HG02852 (cell line): Measurements from ENCODE around the gene STRIP1.
"Not testable (repeated sequence)": the region's sequence is repeated elsewhere in the genome, so short reads cannot be mapped to it uniquely, and the experiment has no call there.

Experiments used
- ATAC-seq: cut with Tn5 transposase; IDR thresholded peaks from one replicate; pipeline ENCODE4 v1.9.1; 2021; ENCODE audit warnings: mild to moderate bottlenecking, moderate library complexity; ENCODE audit not compliant: unreplicated experiment

STRIP1 gene

DNA sequence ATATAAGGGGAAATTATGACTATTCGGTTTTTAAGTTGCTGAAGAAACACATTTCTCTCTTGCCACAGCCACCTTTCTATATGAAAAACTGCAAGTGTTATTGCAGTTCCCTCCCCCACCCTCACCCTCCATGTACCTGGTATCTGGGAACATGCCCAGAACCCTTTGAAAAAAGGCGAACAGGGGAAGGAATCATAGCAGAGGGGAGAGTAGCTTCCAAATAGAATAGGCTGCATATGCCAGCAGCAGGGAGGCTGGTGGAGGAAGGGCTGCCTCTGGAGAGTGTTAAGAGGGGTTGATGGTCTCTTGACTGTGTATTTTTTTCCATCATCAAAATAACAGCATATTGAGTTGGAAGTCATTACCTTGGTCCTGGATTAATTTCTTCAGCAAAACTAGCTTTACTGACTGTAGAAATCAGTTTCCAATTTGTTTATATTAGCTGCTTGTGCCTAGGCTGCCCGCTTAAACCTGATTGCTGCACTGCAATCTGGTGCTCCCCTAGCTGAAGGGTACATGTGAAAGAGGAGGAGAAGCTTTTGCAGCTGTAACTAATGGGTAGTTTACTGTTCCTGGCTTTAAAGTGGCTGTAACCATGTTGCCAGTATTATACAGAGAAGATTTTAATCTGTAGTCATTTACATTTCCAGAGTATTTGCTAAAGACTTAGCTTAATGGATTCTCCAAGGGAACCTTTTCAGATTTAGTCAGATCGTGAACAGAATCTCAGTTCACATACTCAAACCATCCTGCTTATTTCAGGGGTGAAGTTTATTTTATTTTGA lies 27.2 kb upstream of the STRIP1 start:
- no peak for ATAC-seq

DNA sequence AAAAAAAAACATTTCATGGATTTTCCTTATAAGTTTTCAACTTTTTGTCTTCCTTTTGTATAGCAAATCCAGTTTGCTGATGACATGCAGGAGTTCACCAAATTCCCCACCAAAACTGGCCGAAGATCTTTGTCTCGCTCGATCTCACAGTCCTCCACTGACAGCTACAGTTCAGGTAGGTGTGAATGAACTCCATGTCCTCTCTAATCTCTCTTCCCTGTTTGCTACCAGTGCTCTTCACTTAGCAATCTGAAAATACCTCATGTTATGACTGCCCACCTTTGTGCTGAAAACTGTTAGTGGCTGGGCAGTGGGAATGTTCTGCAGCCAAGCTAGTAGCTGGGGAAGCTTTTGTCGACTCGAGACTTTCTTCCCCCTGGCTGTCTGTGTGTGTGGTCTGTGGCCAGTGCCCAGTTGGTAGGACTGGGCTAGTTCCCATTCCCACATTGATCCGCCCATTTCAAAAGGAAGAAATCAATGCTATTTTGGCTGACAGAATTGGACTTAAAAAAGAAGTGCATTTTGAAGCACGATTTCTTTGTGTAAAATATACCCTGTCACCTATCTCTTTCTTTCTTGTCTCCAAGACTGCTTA lies 25.4 kb upstream of the STRIP1 start:
- ATAC-seq: no peak

DNA sequence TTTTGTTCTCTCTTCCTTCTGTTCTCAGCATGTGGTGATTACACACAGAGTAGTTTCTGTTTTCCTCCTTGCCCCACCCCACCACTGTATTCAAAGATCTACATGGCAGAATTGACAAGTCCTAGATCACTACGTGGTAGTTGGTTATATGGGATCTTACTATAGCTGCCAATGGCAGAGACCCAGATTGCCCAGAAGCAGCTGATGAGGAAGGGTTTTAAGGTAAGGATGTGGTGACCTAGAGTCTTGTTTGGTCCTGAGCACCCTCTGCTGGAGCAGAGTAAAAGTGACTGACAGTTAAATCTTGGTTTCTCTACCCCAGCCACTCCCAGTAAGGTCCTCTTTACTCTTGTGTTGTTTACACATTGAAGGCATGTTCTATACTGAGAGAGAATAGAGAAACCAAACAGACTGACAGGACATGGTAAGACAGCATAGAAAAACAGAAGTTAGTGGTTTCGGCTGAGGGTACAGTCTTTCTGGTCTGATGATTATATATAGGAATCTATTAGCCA lies 22.8 kb upstream of the STRIP1 start:
- ATAC-seq: peak; percentile 98

DNA sequence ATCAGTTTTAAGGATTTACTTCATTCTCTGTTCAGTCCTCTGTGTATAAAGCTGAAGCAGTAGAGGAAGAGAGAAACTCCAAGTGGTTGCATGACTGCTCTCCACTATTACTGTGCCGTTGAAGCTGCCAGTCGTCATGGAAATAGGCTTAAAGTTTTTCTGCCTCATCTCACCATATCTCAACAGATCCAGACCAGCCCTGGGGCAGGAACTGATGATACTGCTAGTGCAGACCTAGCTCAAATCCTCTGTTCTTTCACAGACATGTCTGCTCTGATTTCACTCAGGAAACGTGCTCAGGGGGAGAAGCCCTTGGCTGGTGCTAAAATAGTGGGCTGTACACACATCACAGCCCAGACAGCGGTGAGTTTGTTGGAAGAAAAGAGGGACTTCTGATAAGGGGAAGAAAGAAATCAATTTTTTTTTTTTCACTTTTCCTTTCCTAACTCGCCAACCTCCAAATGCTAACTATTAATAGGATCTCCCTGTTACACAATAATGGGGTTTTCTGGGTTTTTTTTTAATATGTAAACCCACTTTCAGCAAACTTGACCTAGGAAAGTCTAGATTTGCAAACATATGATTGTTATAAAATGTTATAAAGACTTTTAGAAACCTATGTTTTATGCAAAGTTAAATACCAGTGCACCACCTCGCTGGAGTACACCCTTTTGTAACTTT lies 22.2 kb upstream of the STRIP1 start:
- peak; percentile 60 for ATAC-seq

DNA sequence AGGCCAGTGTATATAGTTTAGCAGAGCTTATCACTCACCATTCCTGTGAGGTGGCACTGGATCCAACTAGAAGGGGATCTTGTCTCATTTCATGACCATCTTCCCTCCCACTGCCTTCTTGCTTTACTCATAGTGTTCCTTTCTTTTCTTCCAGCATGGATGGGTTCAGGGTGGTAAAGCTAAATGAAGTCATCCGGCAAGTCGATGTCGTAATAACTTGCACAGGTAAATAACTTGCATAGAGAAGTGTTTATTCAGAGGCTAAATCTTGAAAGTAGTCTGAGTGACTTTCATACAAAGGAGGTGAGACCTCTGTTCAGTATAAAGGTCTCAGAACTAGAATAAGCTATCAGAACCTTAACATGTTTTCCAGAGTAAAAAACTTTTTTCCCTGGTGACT lies 16.6 kb upstream of the STRIP1 start:
- no peak for ATAC-seq

DNA sequence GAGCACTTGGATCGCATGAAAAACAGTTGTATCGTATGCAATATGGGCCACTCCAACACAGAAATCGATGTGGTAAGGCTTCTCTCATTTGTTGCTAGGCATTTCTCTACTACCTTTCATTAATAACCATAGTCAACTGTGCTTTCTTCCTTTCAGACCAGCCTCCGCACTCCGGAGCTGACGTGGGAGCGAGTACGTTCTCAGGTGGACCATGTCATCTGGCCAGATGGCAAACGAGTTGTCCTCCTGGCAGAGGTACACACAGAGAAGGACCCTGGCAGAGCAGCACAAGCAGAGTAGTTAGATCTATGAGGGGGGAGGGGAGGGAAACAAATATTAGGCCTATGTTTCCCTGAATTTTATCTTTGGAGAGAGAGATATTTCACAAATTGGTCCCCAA lies 16.0 kb upstream of the STRIP1 start:
- no peak for ATAC-seq

DNA sequence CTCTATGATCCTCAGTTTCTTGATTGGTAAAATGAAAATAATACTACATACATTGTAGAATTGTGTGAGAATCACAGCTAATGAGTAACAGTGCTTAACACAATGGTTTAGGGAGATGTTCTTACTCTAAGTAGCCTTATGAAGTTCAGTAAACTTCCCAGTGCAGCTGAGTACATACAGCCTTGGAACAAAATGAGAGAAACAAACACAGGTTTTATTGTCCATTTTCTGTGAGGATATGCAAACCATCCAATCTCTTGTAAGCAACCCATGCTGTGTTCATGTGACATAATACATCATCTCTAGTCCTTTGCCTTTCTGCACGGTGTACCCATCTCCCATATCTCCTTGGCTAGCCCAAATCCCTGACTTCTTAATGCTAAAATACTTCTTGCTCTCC lies 14.7 kb upstream of the STRIP1 start:
- ATAC-seq: no peak

DNA sequence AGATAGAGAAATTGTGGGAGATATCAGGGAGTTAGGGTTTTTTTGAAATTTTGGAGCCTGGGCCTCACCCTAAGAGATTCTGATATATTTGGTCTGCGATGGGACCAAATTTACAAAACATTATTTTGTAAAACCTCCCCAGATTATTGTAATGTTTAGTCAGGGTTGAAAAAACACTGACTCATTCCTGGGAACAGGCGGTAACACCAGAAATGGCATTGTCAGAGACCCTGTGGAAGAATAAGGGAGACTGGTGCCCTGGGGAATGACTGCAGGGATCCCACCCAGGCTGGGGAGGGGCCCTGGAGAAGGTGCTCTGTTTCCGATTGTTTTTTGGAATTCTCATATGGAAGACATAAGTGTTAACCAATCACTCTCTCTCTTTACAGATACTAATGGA lies 13.1 kb upstream of the STRIP1 start:
- no peak for ATAC-seq

DNA sequence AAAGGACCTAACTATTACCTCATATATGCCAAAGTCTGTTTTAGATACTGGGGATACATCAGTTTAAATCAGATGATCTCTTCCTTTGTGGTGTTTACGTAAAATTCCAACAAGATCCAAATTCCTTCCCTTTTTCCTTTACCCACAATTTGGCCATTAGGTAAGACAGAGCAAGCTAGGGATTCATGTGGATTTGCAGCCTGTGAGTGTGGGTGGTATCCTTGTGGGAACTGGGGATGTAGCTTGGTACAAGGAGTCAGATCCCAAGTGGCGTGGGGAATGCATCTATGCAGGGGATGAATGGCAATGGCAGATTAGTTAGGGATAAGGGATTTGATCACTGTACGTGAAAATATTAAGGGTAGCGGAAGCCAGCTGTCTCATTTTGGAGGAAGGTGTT lies 9.8 kb upstream of the STRIP1 start:
- no peak for ATAC-seq

DNA sequence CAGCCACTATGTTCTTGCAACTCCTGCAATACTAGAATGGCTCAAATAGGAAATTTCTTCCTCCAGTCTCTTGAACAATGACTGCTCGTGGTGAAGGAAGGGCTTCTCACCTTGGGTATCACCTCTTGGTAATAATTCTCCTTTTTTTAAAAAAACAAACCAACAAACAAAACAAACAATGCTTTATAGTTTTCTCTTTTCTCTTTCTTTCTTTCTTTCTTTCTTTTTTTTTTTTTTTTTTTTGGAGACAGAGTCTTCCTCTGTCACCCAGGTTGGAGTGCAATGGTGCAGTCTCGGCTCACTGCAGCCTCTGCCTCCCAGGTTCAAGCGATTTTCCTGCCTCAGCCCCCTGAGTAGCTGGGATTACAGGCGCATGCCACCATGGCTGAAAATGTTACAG lies 3.7 kb upstream of the STRIP1 start:
- ATAC-seq: not testable (repeated sequence)

DNA sequence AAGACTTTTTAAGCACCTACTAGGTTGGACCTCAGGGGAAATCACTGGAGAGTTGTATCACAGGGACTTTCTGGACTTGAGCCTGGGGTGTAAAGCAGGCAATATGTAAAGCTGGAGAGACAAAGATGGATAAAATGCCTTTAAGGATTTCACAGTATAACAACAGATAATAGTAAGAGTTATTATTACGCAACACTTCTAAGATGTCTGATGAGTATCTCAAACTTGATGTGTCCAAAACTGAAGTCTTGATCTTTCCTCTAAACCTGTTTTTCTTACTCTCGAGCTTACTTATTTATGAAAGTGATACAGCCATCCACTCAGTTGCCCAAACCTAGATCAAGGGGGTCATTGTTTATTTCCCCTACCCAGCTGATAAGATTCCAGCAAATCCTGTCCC lies 2.1 kb upstream of the STRIP1 start:
- ATAC-seq: no peak

DNA sequence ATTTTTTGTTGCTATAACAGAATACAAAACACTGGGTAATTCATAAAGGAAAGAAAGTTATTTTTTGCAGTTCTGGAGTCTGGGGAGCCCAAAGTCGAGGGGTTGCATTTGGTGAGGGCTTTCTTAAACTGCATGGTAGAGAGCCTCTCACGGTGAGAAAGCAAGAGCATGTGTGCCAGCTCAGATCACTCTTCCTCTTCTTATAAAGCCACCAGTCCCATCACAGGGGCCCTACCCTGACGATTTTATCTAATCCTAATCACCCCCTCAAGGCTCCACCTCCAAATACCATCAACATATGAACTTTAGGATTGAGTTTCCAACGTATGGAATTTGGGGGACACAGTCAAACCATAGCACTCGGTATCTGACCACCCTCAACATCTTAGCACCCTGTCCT lies 1.0 kb upstream of the STRIP1 start:
- no peak for ATAC-seq

DNA sequence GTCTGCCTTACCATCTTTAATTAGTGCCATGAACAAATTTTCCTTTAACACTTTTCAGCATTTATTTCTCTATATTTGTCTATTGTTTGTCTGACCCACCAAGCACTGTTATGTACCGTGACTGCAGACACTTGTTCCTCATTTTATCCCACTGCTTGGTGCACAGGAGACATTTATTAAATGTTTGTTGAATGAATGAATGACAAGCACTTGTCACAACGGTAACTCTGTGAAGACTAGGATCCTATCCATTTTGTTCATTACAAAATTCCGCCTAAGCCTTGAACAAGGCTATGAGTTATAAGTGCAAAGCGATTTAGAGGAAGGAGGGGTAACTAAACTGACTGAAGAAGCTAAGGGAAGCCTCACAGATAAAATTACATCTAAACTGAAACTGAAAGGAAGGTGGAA lies 379 bp upstream of the STRIP1 start:
- no peak for ATAC-seq

DNA sequence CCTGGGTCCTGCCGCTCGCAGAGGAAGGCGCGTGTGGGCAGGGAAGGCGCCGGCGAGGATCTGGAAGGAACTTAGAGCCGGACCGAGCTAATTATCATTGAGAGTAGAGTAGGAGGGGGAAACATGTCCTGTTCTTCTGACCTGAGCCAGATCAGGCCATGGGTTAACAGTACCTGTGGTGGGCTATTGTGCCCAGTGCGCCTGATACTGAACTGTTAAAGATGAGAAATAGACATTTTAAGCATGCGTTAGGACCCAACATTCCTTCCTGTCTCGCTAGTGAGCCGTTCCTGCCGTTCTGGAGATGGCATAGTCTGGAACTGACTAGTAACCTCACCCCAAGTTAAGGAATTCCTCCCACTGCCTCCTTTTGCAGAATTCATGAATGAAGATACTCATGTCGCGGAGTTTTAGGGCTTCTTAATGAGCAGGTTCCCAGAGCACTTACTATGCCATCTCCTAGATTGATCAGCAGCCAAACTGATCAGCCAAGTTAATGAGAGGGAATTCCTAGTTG lies 870 bp downstream of the STRIP1 start:
- ATAC-seq: no peak

DNA sequence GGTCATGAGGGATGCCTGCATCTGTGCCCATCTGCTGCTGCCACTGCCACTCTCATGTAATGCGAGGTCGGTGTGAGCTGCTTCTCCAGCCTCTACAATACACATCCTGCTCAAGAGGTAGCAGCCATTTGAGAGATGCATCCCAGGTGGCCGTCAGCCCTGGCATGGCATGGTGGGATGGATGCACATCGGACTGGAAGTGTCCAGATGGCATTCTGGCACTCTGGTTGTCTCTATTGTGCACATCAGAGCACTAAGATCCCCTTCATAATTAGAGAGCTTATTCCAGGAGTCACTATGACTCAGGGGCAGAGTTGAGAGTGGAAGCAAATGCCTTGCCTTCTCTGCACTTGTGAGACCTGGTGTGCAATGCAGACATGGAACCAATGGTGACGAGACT lies 3.8 kb downstream of the STRIP1 start:
- ATAC-seq: no peak

DNA sequence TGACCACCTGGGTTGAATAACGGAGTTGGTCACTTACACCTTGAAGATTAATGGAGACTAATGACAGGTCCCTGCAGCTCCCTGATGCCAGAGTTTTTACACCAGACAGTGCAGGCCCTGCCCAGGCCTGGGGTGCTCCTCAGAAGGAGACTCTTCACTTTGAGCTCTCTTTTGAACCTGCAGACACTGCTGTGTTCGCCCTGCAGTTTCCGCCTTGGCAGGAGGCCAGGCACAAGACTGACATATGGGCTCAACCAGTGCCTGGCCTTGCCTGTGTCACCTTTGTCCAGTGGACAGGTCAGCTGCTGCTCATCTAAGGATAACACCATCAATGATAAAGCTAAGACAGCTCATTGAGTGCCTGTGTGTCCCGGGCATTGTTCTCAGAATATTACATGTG lies 5.2 kb downstream of the STRIP1 start:
- ATAC-seq: no peak

DNA sequence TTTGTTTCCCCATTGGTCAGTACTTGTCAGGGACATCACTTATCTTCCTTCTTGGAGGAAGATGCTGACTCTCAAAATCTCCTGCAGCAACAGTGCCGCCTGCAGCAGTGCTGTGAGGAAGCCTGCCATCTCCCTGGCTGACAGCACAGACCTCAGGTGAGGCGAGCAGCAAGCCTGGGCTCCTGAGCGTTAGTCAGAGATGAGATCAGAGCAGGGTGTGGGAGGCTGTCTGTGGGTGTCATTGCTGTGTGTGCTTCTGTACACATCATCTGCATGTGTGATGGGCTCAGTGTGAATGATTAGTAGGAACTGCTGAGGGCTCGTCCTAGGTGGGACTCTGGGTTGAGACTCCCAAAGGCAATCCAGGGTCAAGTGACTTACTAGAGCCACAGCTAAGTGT lies 6.1 kb downstream of the STRIP1 start:
- no peak for ATAC-seq

DNA sequence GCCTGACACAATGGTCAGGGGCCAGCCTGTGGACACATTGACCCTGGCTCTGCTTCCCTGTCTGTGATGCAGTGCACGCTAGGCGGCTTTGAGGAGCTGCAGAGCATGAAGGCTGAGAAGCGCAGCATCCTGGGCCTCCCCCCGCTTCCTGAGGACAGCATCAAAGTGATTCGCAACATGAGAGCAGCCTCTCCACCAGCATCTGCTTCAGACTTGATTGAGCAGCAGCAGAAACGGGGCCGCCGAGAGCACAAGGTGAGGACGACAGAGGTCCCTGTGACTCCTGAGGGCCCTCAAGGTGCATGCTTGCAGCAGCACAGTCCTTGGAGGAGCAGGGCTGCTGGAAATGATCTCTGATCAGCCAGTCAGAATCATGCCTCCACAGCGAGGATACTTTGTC lies 8.6 kb downstream of the STRIP1 start:
- no peak for ATAC-seq

DNA sequence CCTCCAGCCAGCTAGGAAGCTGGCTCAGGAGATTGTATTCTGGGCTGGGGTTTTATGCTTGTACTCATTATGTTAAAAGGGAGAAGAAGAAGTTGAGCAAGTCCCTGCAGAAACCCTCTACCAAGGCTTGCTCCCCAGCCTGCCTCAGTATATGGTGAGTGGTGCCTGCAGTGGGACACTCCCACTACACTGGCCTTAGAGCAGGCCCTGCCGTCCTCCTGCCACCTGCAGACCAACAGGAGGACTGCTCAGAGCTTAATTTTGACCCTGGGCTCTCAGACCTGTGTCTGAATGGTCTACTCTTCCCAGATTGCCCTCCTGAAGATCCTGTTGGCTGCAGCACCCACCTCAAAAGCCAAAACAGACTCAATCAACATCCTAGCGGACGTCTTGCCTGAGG lies 13.0 kb downstream of the STRIP1 start:
- ATAC-seq: no peak

DNA sequence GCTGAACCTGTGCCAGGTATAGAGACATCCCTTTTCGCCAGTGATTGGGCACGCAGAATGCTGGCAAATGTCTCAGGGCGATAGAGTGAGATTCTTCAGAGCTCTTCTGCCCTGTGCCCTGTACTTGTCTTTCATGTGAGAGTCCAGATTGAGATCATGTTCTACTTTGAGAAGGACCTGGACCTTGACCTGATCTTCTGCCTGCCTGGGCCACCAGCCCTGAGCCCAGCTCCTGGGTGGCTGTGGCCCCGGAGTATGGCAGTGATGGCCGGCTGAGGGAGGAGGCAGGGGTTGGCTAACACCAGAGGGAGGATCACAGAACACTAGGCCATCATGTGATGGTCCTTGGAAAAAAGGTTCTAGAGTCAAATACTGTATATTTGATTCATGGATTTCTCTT lies 13.8 kb downstream of the STRIP1 start:
- ATAC-seq: no peak

DNA sequence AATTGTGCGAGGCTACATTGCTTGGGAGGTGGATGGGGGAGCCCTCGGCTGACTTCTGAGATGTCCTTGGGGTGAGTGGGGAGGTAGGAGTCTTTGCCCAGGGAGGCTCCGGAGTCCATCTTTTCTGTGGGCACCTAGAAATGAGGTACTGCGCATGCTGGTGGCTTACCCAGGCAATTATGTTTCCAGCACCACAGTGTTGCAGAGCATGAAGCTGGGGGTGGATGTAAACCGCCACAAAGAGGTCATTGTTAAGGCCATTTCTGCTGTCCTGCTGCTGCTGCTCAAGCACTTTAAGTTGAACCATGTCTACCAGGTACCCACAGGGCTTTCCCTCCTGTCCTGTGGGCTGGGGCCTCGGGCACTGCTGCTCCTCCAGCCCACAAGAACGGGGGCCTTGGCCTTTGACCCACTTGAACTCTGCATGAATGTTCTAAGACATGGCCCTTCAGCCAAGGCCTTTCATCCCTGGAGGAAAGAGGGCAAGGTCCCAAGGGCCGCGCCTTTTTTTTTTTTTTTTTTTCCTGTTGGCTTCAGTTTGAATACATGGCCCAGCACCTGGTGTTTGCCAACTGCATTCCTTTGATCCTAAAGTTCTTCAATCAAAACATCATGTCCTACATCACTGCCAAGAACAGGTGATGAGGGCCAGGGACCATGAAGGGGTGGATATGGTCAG lies 14.6 kb downstream of the STRIP1 start:
- no peak for ATAC-seq
